Upper lobe of left lung (tissue), 4 donors: ENCODE measurements around the gene MCTP1.

Experiments used
- POLR2A ChIP-seq, 4 donors: fragments of 450-650 bp; IDR thresholded peaks; one replicate each; pipeline ENCODE4 v1.5.1; 2016 to 2017; ENCODE audit warnings: antibody characterized with exemption in 4 of 4, mild to moderate bottlenecking in 2 of 4
- TF ChIP-seq, protein P1 (sequence below), 6 experiments: fragments of 450-650 bp in 4 of 6; fragments of 200-600 bp in 2 of 6; sonication (generic) in 2 of 6; IDR thresholded peaks; one replicate each; pipeline ENCODE4 v1.5.1; 2016 to 2019; ENCODE audit warnings: antibody characterized with exemption in 6 of 6

DNA sequence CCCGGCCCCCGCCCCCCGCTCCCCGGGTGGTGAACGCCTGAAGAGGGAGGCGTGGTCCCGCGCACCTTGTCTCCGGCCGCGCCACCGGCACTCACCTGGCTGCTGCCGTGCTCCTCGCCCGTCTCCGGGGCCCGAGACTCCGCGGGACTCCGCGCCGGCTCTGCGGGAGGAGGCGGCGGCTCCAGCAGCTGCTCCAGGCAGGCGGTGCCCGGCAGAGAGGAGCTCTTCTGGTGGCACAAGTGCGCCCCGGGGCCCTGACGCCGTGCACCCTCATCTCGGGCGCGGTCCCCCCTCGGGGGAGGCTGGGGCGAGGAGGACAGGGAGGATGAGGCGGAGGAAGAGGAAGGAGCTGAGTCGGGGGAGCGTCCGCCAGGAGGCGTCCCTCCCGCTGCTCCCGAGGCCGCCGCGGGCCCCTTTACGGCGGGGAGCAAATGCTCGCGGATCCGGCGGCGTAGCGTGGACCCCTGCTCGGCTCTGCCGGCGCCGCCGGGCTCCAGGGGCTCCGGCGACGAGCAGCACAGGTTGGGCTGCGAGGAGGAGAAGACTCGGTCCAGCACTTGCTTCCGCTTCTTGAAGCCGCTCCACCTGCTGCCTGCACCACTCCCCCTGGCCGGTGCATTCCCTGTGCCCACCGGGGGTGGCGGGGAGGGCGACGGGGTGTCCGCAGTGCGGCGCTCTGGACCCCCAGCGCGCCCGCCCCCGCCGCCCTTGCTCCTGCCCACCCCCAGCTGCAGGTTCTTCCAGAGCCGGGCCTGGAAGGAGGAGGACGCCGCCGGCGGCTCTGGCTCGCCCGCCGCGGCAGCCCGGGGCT is 928 bp downstream of the MCTP1 start:
- TF ChIP-seq, protein P1, sequence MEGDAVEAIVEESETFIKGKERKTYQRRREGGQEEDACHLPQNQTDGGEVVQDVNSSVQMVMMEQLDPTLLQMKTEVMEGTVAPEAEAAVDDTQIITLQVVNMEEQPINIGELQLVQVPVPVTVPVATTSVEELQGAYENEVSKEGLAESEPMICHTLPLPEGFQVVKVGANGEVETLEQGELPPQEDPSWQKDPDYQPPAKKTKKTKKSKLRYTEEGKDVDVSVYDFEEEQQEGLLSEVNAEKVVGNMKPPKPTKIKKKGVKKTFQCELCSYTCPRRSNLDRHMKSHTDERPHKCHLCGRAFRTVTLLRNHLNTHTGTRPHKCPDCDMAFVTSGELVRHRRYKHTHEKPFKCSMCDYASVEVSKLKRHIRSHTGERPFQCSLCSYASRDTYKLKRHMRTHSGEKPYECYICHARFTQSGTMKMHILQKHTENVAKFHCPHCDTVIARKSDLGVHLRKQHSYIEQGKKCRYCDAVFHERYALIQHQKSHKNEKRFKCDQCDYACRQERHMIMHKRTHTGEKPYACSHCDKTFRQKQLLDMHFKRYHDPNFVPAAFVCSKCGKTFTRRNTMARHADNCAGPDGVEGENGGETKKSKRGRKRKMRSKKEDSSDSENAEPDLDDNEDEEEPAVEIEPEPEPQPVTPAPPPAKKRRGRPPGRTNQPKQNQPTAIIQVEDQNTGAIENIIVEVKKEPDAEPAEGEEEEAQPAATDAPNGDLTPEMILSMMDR (IDR thresholded peaks at IDR 0.05): peak in 2 of 6 experiments; percentile 38 to 43
- no peak for TF ChIP-seq POLR2A (IDR thresholded peaks at IDR 0.05)
